GOT3 (cell line): ENCODE results near the gene HIBCH.

ENCODE experiments used
- DNase-seq: peaks from one replicate; lab custom pipeline; 2025; ENCODE audit warnings: mixed read lengths; lab: John Stamatoyannopoulos, UW

The HIBCH gene

GRCh38 chr2:190156530-190157212 lies 163.0 kb downstream of the HIBCH start:
- no peak for DNase-seq
